Peyer's patch (tissue), 4 donors: Measurements from ENCODE around the gene ADCY2. TPM values are rescaled to one million over a fixed set of nuclear protein-coding genes. Genes with fewer than 3 reads are reported as not detected.

Experiments used
- DNase-seq, 3 donors: peaks; one replicate each; pipeline ENCODE4 v3.0.0-alpha.2; 2017 to 2019
- H3K27ac ChIP-seq, 4 donors: fragments of 200-600 bp; sonication (generic); one replicate each; pipeline ENCODE4 v1.5.1; 2016 to 2019
- H3K27me3 ChIP-seq, 2 donors: fragments of 200-600 bp; sonication (generic); one replicate each; pipeline ENCODE4 v1.5.1; 2019
- H3K36me3 ChIP-seq, 3 donors: fragments of 200-600 bp; sonication (generic); one replicate each; pipeline ENCODE4 v1.5.1; 2016 to 2019
- H3K4me1 ChIP-seq, 4 donors: fragments of 200-600 bp; sonication (generic); one replicate each; pipeline ENCODE4 v1.5.1; 2016 to 2019
- H3K4me3 ChIP-seq, 4 donors: fragments of 200-600 bp; sonication (generic); 1 replicate in 3 of 4; 2 replicates in 1 of 4; pipeline ENCODE4 v1.5.1; 2016 to 2019; ENCODE audit warnings: mild to moderate bottlenecking in 1 of 4
- H3K9me3 ChIP-seq, 4 donors: fragments of 200-600 bp; sonication (generic); one replicate each; pipeline ENCODE4 v1.5.1; 2016 to 2019; ENCODE audit warnings: mild to moderate bottlenecking in 1 of 4
- CTCF ChIP-seq, 6 experiments: fragments of 450-650 bp in 4 of 6; fragments of 200-600 bp in 2 of 6; sonication (generic) in 1 of 6; IDR thresholded peaks; one replicate each; pipeline ENCODE4 v1.5.1; 2017 to 2019; ENCODE audit warnings: antibody characterized with exemption in 6 of 6, mild to moderate bottlenecking in 3 of 6, moderate library complexity in 1 of 6
- POLR2A ChIP-seq, 2 donors: fragments of 450-650 bp; IDR thresholded peaks; one replicate each; pipeline ENCODE4 v1.5.1; 2017; ENCODE audit warnings: antibody characterized with exemption in 2 of 2, mild to moderate bottlenecking in 2 of 2, moderate library complexity in 2 of 2
- total RNA-seq, 4 donors: library from RNA; depleted of rRNA; stranded (reverse); fragments of >200 nt; gene quantifications; one replicate each; pipeline ENCODE4 v1.1.0, GENCODE V29; 2016

ADCY2 gene
- total RNA-seq, 4 donors from 2014 or later = 0.53 to 12.4 (median 5.1) TPM

DNA sequence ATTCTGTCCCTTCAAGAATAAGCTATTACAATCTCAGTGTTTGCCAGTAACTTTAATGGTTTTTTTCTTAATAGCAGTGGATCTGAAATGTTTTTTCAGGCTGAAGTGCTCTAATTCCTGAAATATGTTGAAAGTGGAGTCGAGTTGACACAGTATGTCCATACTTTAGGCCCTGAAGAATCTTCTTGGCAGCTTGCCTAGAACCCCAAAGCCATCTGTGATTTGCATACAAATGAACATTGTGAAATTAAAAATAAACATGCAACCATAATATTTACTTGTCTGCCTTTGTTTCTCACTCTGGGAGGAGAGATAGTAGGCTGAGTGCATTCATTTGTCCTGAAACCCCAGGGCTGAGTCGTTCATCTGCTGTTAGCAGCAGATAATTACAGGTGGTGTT lies 152.7 kb downstream of the ADCY2 start:
- Histone ChIP-seq H3K4me3 (no peak overlapping the region), H3K9me3 (no peaks in the 10 kb centered on the region), H3K36me3 (no peaks in the 10 kb centered on the region), H3K27me3 (no peaks in the 10 kb centered on the region), H3K4me1 (no peaks in the 10 kb centered on the region), H3K27ac (no peak overlapping the region)
- no peak for DNase-seq
- TF ChIP-seq POLR2A (IDR thresholded peaks at IDR 0.05) (no peak), CTCF (IDR thresholded peaks at IDR 0.05) (no peak)

GRCh38 chr5:7565559-7565958 lies 169.6 kb downstream of the ADCY2 start:
- no peak for TF ChIP-seq CTCF (IDR thresholded peaks at IDR 0.05)
- no peak for TF ChIP-seq POLR2A (IDR thresholded peaks at IDR 0.05)
- H3K9me3 ChIP-seq = no peaks in the 10 kb centered on the region
- no peak for DNase-seq

DNA sequence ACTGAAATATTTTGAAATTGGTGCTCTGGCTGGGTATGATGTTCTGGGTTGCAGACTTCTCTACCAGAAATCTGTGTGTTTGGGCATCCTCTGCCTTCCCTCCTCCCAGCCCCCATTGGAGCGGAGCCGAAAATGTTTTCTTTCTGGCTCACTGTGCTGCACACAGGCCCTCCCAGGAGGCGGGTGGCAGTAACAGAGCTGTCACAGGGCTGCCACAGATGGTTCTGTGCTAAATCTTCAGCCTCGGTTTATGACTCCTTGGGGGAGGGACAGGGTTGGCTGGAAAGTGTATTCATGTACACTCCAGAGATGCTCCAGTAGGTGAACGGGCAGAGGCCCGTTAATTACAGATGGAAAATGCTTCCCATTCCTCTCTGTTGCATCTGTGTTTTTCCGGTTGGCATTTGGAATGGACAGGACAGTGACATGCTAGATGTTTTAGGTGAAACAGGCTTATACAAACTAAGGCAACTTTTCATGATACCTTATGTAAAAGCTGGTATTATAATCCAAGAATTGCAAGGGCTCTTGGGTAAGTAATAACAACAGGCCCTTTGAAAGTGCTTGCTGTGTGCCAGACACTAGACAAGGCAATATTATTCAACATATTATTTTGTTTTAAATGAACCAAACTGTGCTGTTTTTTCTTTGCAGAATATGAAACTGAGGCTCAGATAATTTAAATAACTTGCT lies 180.2 kb downstream of the ADCY2 start:
- no peaks in the 10 kb centered on the region for H3K27me3 ChIP-seq
- TF ChIP-seq CTCF (IDR thresholded peaks at IDR 0.05) = no peak
- DNase-seq = no peak

More at GRCh38 chr5:7565559-7565958, 169.6 kb downstream of the ADCY2 start:
- Histone ChIP-seq H3K36me3 (no peaks in the 10 kb centered on the region), H3K4me3 (no peak overlapping the region), H3K4me1 (no peaks in the 10 kb centered on the region), H3K27ac (no peak overlapping the region), H3K27me3 (no peaks in the 10 kb centered on the region)

DNA sequence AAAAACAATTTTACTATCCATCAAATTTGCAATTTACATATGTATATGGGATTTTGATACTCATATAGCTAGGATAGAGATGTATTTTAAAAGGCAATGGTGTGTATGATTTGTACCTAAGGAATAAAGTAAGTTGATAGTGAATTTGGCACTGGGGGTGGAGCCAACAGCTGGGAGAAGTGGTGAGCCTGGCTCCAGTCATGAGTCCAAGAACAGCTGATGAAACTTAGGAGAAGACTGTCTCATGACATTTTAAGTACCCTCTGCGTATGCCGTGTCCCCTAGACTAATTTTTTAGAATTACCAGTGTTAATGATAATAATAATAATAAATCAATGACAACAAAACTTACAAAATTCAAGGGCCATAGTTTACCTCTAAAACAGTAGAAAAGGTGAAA lies 181.4 kb downstream of the ADCY2 start:
- Histone ChIP-seq H3K9me3 (no peaks in the 10 kb centered on the region), H3K4me3 (no peak overlapping the region), H3K27me3 (no peaks in the 10 kb centered on the region), H3K4me1 (no peaks in the 10 kb centered on the region), H3K27ac (no peak overlapping the region), H3K36me3 (no peaks in the 10 kb centered on the region)
- DNase-seq = no peak
- TF ChIP-seq POLR2A (IDR thresholded peaks at IDR 0.05) (no peak), CTCF (IDR thresholded peaks at IDR 0.05) (no peak)

More for the DNA sequence above, 180.2 kb downstream of the ADCY2 start:
- Histone ChIP-seq H3K4me3 (no peak overlapping the region), H3K36me3 (no peaks in the 10 kb centered on the region), H3K4me1 (no peaks in the 10 kb centered on the region), H3K27ac (no peak overlapping the region), H3K9me3 (no peaks in the 10 kb centered on the region)

DNA sequence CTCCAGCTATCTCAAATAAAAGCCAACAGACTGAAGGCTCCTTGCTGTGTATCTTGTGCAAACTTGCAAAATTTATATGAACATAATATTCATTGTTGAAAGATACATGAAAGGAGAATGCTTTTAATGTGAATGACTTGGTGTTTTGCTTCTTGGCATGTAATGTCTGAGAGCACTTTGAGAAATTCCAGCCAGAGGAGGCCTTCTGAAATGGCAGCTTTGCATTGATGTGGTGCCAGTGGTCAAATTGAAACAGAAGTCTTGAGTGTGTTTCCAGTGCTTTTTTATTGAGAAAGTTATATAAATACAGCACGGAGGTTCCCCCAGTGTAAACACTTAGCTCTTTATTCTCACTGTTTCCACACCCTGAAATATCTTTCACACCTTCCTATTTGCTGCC lies 182.1 kb downstream of the ADCY2 start:
- Histone ChIP-seq H3K4me1 (no peaks in the 10 kb centered on the region), H3K27ac (no peak overlapping the region), H3K9me3 (no peaks in the 10 kb centered on the region), H3K36me3 (no peaks in the 10 kb centered on the region), H3K4me3 (no peak overlapping the region), H3K27me3 (no peaks in the 10 kb centered on the region)
- TF ChIP-seq POLR2A (IDR thresholded peaks at IDR 0.05) (no peak), CTCF (IDR thresholded peaks at IDR 0.05) (no peak)
- no peak for DNase-seq

GRCh38 chr5:7584749-7585148 lies 188.8 kb downstream of the ADCY2 start:
- Histone ChIP-seq H3K36me3 (no peaks in the 10 kb centered on the region), H3K27ac (no peak overlapping the region), H3K27me3 (no peaks in the 10 kb centered on the region), H3K4me1 (no peaks in the 10 kb centered on the region), H3K4me3 (no peak overlapping the region), H3K9me3 (no peaks in the 10 kb centered on the region)
- no peak for DNase-seq
- TF ChIP-seq POLR2A (IDR thresholded peaks at IDR 0.05) (no peak), CTCF (IDR thresholded peaks at IDR 0.05) (no peak)
